Subcutaneous preadipocyte (primary cell): ENCODE measurements around the gene OSCAR. TPM values are rescaled to one million over a fixed set of nuclear protein-coding genes. Genes with fewer than 3 reads are reported as not detected.

Experiments used
- total RNA-seq: library from RNA; depleted of rRNA; stranded (reverse); fragments of >200 nt; gene quantifications from 2 replicates; pipeline ENCODE4 v1.2.3, GENCODE V29; 2012

Gene OSCAR, protein sequence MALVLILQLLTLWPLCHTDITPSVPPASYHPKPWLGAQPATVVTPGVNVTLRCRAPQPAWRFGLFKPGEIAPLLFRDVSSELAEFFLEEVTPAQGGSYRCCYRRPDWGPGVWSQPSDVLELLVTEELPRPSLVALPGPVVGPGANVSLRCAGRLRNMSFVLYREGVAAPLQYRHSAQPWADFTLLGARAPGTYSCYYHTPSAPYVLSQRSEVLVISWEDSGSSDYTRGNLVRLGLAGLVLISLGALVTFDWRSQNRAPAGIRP
- total RNA-seq = under 0.01 and 0.20 TPM in 2 replicates

DNA sequence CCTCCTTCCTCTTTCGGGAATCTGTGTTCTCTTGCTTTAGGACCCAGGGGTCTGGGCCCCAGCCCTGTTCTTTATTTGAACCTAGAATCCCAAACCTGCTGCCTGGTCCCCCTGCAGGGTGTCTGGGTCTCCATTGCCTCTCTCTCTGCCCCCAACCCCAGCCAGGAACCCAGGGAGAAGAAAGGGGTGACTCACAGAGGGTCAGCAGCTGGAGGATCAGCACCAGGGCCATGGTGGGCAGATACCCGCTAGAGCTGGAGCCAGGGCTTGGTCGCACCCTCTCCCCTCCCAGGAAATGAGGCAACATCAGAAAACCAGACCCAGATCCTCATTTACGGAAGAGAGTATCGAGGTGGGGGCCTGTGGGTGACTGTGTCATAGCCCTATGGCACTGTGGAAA, at the start of gene OSCAR:
Gene OSCAR (minus strand): TSS at position 243 of the 400 bp plus-strand sequence. CDS start 11 bp downstream, at position 232.

DNA sequence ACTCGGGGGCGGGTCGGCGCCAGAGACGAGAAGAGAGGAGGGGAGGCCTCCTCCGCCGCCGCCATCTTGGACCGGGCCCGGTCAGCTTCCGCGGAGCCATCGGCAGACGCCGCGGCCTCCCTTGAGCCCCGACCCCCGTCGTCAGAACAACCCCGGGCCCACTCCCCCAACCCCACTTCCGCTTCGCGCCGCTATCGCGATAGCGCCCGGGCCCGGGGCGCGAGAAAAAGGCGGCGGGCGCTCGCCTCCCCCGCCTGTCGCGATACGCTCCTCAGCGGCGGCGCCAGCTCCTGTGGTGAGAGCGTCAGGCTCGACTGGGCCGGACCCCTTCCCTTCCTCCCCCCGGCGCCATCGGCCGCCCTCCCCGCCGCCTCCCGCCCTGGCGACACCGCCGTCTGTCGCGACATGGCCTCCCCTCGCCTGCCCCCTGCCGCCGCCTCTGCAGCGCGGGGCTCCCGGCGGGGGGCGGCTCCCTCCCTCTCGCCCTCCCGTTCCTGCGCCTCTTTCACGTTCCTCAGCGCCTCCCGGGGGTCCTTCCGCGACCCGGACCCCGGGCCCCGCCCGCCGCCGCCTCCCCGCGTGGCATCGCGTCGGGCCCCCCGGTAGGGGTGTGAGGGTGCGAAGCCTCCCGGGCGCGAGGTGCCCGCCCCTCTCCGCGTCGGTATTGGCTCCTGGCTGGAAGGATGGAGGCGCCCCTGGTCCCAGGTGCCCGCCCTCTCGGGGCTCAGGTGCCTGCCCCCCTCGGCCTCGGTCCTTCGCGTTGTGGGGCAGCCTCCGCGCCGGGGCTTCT, 37.3 kb upstream of the OSCAR start, which contains the start of gene CNOT3:
Gene CNOT3 (plus strand): TSS at position 64 of the 790 bp plus-strand sequence. CDS start 5,217 bp downstream, outside the sequence.

DNA sequence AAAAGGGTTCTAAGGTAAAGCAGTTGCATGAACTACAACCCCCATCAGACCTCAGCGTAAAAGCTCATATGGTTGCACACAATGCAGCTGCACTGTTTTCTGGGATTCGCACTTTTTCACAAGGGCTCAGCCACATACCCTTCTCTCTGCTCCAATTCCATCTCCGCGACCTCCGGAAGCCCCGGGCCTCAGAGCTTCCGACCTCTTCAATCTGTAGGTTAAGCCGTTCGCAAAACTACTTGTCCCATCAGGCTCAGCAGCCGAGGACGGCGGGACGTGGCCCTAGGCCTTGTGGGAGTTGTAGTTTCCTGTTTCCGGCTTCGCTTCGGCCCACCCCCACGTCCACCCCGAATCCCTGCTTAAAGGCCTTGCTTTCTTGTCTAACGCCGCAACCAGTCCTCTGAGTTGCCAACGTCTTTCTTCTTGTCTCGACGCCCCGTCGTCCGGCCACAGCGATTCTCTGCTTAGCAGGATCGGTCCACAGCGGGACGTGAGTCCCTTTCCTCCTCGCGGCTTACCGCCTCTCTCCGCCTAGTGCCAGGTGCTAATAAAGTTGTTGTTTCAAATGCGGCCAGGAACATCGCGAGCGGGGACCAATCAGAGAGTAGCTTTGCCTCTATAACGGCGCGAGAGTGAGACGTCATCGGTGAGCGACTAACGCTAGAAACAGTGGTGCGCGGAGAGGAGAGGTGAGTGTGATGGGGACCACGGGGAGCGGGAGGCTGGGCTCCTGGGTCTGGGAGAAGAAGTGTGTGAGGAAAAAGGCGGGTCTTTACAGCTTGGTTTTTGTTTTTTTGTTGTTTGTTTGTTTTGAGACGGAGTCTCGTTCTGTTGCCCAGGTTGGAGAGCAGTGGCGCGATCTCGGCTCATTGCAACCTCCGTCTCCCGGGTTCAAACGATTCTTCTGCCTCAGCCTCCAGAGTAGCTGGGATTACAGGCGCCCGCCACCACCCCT, 14.8 kb upstream of the OSCAR start, which contains the start of the genes PRPF31 and TFPT:
Gene PRPF31 (plus strand): TSS at position 646 of the 955 bp plus-strand sequence. CDS start 2,525 bp downstream, outside the sequence.
Gene TFPT (minus strand): TSS at position 549 of the 955 bp plus-strand sequence. CDS start 388 bp downstream, at position 161.

DNA sequence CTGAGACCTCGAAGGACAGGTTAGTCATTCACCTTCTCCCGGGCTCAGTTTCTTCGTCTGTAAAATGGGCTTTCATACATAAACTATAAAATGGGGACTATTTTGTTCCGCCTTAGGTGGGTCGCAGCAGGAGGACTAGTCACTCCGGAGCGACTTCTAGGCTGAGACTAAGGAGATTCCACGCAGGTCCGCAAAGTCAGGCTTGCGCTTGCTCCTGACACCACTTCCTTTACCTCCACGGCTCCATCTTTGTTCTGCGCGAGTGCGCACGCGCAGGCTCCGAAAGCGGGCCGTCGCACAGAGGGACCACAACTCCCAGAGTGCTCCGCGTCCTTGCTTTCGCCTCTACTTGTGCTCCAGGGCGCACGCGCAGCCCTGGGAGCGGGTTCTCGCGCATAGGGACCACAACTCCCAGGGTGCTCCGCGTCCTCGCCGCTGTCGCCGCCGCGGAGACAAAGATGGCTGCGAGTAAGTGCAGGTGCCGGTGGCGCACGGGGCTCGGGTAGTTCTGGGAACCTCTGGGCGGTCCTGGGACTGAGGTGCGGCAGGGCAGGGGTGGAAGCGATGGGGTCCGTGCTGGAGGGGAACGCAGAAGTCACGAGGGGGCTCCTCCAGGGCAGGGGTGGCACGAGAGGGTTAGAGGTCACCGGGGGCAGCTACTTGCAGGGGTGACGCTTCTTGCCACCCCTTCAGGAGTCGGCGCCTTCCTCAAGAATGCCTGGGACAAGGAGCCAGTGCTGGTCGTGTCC, 2.0 kb upstream of the OSCAR start, which contains the start of gene NDUFA3:
Gene NDUFA3 (plus strand): TSS at position 435 of the 749 bp plus-strand sequence. CDS start 24 bp downstream, at position 459.

DNA sequence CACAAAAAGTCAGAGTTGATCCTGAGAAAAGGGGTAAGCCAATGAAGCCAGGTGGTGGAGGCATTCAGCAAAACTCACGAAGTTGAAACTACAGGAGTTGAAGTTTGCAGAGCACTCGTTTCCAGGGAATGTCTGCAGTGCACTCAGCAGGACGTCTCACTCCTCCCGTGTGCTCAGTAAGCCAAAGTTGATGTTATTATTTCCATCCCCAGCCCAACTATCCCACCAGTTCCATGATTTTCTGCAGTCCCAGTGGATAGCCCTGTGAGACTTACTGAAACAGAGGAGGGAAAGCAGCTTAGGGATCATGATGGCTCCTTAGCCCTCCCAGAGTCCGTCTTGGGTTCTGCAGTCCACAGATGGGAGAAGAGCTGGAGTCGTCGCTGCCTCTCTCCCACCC, 19.6 kb downstream of the OSCAR start, which contains the start of gene TARM1:
Gene TARM1 (minus strand): TSS at position 334 of the 400 bp plus-strand sequence. CDS start 25 bp downstream, at position 309.

DNA sequence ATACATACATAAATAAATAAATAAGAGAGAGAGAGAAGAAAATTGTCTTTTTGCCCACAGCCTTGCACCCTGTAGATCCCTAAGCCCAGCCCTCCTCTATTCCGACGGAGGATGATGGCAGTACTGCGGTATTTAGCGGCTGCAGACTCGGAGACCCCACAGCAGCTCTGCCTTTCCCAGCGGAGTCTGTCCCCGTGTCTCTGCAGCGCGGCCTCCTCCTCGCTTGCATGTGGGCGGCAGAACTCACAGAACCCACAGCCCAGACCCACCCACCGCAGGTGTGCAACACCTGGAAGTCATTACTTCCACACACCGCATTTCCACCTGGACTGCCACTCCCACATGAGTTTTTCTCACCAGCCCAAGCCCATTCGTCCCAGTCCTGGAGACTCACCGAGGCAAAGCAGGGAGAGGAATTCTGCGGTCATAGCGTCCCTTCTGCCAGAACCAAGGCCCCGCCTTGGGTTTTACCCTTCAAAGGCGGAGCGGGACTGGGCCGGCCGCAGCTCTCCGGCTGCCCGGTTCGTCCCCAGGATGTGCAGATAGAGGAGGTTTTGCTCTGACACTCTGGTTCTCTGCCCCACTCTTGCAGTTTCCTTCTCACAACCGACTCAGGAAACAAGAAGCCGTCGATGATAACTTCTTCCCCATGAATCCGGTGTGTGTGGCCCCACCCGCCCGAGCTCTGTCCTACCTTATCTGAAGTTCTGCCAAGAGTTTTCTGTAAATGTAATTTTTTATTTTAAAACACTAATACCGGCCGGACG, 37.1 kb downstream of the OSCAR start, which contains the start of gene VSTM1:
Gene VSTM1 (minus strand): TSS at position 548 of the 767 bp plus-strand sequence. CDS start 120 bp downstream, at position 428.

Other genes starting within 250 kb of the OSCAR start
- gene MYADM, start 232.9 kb downstream of the OSCAR start, total RNA-seq = 15.1 and 23.7 TPM in 2 replicates
- not detected in 2 replicates for gene PRKCG, start 218.6 kb downstream of the OSCAR start, total RNA-seq
- gene CACNG7, start 191.5 kb downstream of the OSCAR start, total RNA-seq = 0.98 TPM in 1 of 2 replicates, not detected in the other
- gene CACNG8, start 137.9 kb downstream of the OSCAR start, total RNA-seq = 0.20 TPM in 1 of 2 replicates, not detected in the other
- not detected in 2 replicates for gene CACNG6, start 109.2 kb downstream of the OSCAR start, total RNA-seq
- gene VSTM1, start 36.9 kb downstream of the OSCAR start, total RNA-seq = not detected in 2 replicates
- gene TARM1, start 19.4 kb downstream of the OSCAR start, total RNA-seq = not detected in 2 replicates
- gene NDUFA3, start 2.1 kb upstream of the OSCAR start, total RNA-seq = 9.9 and 12.1 TPM in 2 replicates
- gene TFPT, start 14.9 kb upstream of the OSCAR start, total RNA-seq = 8.4 and 10.3 TPM in 2 replicates
- 49.6 and 55.5 TPM in 2 replicates for gene PRPF31, start 15.0 kb upstream of the OSCAR start, total RNA-seq
- gene CNOT3, start 37.0 kb upstream of the OSCAR start, total RNA-seq = 7.3 and 9.2 TPM in 2 replicates
- gene LENG1, start 58.9 kb upstream of the OSCAR start, total RNA-seq = 4.3 and 4.8 TPM in 2 replicates
- not detected in 2 replicates for gene TMC4, start 72.4 kb upstream of the OSCAR start, total RNA-seq
- gene MBOAT7, start 88.8 kb upstream of the OSCAR start, total RNA-seq = 30.9 and 32.0 TPM in 2 replicates
- gene TSEN34, start 90.5 kb upstream of the OSCAR start, total RNA-seq = 60.8 and 64.7 TPM in 2 replicates
- 1,299 and 2,011 TPM in 2 replicates for gene RPS9, start 100.1 kb upstream of the OSCAR start, total RNA-seq
- 0.20 TPM in 1 of 2 replicates, not detected in the other for gene LILRB3, start 122.2 kb upstream of the OSCAR start, total RNA-seq
- not detected in 2 replicates for gene LILRA6, start 142.0 kb upstream of the OSCAR start, total RNA-seq
- gene LILRB5, start 156.5 kb upstream of the OSCAR start, total RNA-seq = not detected in 2 replicates
- not detected in 2 replicates for gene LILRB2, start 180.3 kb upstream of the OSCAR start, total RNA-seq
- not detected in 2 replicates for gene LILRA5, start 212.4 kb upstream of the OSCAR start, total RNA-seq
- gene LILRA4, start 238.4 kb upstream of the OSCAR start, total RNA-seq = not detected in 2 replicates